K562 (cell line): ENCODE measurements around the gene TTLL8. TPM values are rescaled to one million over a fixed set of nuclear protein-coding genes. Genes with fewer than 3 reads are reported as not detected.

ENCODE experiments used
- ATAC-seq: fragments of 200-7000 bp; cut with Tn5 transposase; 3 replicates; pipeline ENCODE4 v1.9.1; 2020; ENCODE audit warnings: moderate library complexity
- BruUV-seq: library from RNA; stranded (reverse); fragments of 400-500 nt; replicated peaks from 2 replicates; lab custom pipeline; 2021; lab: Mats Ljungman, UMichigan
- CTCF ChIA-PET: fragments of 300-600 bp; formaldehyde crosslinking; extraction: SDS; loops from one replicate; lab custom pipeline; 2021; ENCODE audit warnings: low intra/inter-chr PET ratio; lab: Yijun Ruan, JAX
- POLR2A ChIA-PET: fragments of 300-600, 350-650 bp; sonication (Branson Sonifier 250); formaldehyde crosslinking; extraction: SDS; loops from one replicate; lab custom pipeline; 2021; ENCODE audit warnings: antibody characterized with exemption, inconsistent platforms; lab: Yijun Ruan, JAX
- DNase-seq, 4 experiments: peaks; one replicate each; pipeline versions ENCODE4 v3.0.0 to v3.0.0-alpha.2; 2011 to 2018; ENCODE audit warnings: low spot score in 3 of 4, mixed read lengths in 3 of 4; ENCODE audit errors: extremely low read depth in 1 of 4
- FAIRE-seq: peaks from 2 replicates; lab custom pipeline; 2011; peaks lifted over from hg19 to GRCh38; lab: Jason Lieb, UNC
- H2AFZ ChIP-seq: 2 replicates; pipeline ENCODE4 v1.6.0; 2011; ENCODE audit warnings: low read depth, low read length, control low read depth, inconsistent platforms
- H3K27ac ChIP-seq: fragments of 200-600 bp; 3 replicates; pipeline ENCODE4 v1.8.0; 2011; ENCODE audit warnings: low read depth, mild to moderate bottlenecking, control low read depth, inconsistent platforms, low read length, moderate library complexity, mixed read lengths; ENCODE audit errors: extremely low read depth
- H3K27me3 ChIP-seq, 2 experiments: fragments of 300-600 bp in 1 of 2; 2 replicates in 1 of 2; 3 replicates in 1 of 2; pipeline versions ENCODE4 v1.6.0 to v1.8.0; 2011; ENCODE audit warnings: inconsistent platforms in 2 of 2, low read length in 2 of 2, mild to moderate bottlenecking in 1 of 2, mixed read lengths in 1 of 2, moderate library complexity in 1 of 2; ENCODE audit not compliant: control insufficient read depth in 2 of 2, insufficient read depth in 2 of 2
- H3K36me3 ChIP-seq: fragments of 300-600 bp; 3 replicates; pipeline ENCODE4 v1.8.0; 2011; ENCODE audit warnings: mild to moderate bottlenecking, low read length, inconsistent platforms; ENCODE audit not compliant: control insufficient read depth, insufficient read depth
- H3K4me1 ChIP-seq, 2 experiments: fragments of 200-600 bp in 1 of 2; replicated peaks in 1 of 2; 2 replicates in 1 of 2; 3 replicates in 1 of 2; pipeline versions ENCODE4 v1.5.1 to v1.8.0; 2011; ENCODE audit warnings: inconsistent platforms in 2 of 2, low read length in 2 of 2, mild to moderate bottlenecking in 1 of 2, mixed read lengths in 1 of 2, moderate library complexity in 1 of 2; ENCODE audit not compliant: control insufficient read depth in 2 of 2, insufficient read depth in 2 of 2
- H3K4me2 ChIP-seq: 2 replicates; pipeline ENCODE4 v1.6.1; 2011; ENCODE audit warnings: low read length, control low read depth, inconsistent platforms, mixed read lengths; ENCODE audit not compliant: insufficient read depth
- H3K4me3 ChIP-seq: fragments of 200-600 bp; sonication (generic), shearing (Covaris generic); 2 replicates; pipeline ENCODE4 v1.5.1; 2016; ENCODE audit warnings: control low read depth, inconsistent platforms
- H3K79me2 ChIP-seq: fragments of 200-600 bp; 3 replicates; pipeline ENCODE4 v1.8.0; 2011; ENCODE audit warnings: low read length, inconsistent platforms; ENCODE audit not compliant: control insufficient read depth, insufficient read depth
- H3K9ac ChIP-seq, 2 experiments: 2 replicates each; pipeline versions ENCODE4 v1.6.0 to v1.6.1; 2011; ENCODE audit warnings: low read depth in 2 of 2, low read length in 2 of 2, control low read depth in 1 of 2, inconsistent platforms in 1 of 2, mild to moderate bottlenecking in 1 of 2, mixed read lengths in 1 of 2; ENCODE audit not compliant: insufficient read depth in 1 of 2
- H3K9me1 ChIP-seq: one replicate; pipeline ENCODE4 v1.6.0; 2011; ENCODE audit warnings: inconsistent platforms, mild to moderate bottlenecking, low read length, moderate library complexity; ENCODE audit not compliant: control insufficient read depth, insufficient read depth
- H3K9me3 ChIP-seq: replicated peaks from 2 replicates; pipeline ENCODE4 v1.5.1; 2011; ENCODE audit warnings: low read depth, low read length, inconsistent platforms; ENCODE audit not compliant: control insufficient read depth, insufficient read depth
- H4K20me1 ChIP-seq: replicated peaks from 2 replicates; pipeline ENCODE4 v1.6.1; 2011; ENCODE audit warnings: low read length, inconsistent platforms, mixed read lengths; ENCODE audit not compliant: control insufficient read depth, insufficient read depth
- CCNT2 ChIP-seq: IDR thresholded peaks from 2 replicates; pipeline ENCODE4 v1.6.1; 2011; ENCODE audit warnings: borderline replicate concordance, low read depth, mild to moderate bottlenecking, moderate library complexity, mixed read lengths, low read length; ENCODE audit not compliant: insufficient read length; ENCODE audit errors: extremely low read depth
- HNRNPUL1 ChIP-seq: fragments of 200-400 bp; formaldehyde crosslinking; IDR thresholded peaks from 2 replicates; pipeline ENCODE4 v1.6.1; 2017; ENCODE audit warnings: low read length
- MAZ ChIP-seq, 2 experiments: fragments of 450-650 bp in 1 of 2; sonication (generic) in 1 of 2; formaldehyde crosslinking; IDR thresholded peaks in 1 of 2; conservative IDR thresholded peaks in 1 of 2; 2 replicates each; pipeline versions ENCODE4 v1.4.0 to v1.5.0; 2020; ENCODE audit warnings: mild to moderate bottlenecking in 1 of 2, missing genetic modification reagents in 1 of 2
- MYC ChIP-seq, 2 experiments: fragments of 250-450 bp in 1 of 2; sonication (Bioruptor Pico) in 1 of 2; IDR thresholded peaks; 2 replicates each; pipeline versions ENCODE4 v1.5.1 to v1.6.1; 2012 to 2021; ENCODE audit warnings: low read depth in 2 of 2, borderline replicate concordance in 1 of 2, improper control_type of control experiment in 1 of 2, low read length in 1 of 2, mild to moderate bottlenecking in 1 of 2, moderate library complexity in 1 of 2
- MYNN ChIP-seq, 2 experiments: sonication (generic); formaldehyde crosslinking in 1 of 2; IDR thresholded peaks; 2 replicates each; pipeline versions ENCODE4 v1.5.0 to v1.6.1; 2016 to 2020; ENCODE audit warnings: antibody characterized with exemption in 1 of 2, missing genetic modification reagents in 1 of 2
- RAD21 ChIP-seq, 2 experiments: fragments of 250-450 bp in 1 of 2; fragments of 450-650 bp in 1 of 2; sonication (Bioruptor Pico) in 1 of 2; formaldehyde crosslinking in 1 of 2; IDR thresholded peaks in 1 of 2; conservative IDR thresholded peaks in 1 of 2; 2 replicates each; pipeline versions ENCODE4 v1.4.0 to v1.8.0; 2020 to 2022; ENCODE audit warnings: mild to moderate bottlenecking in 2 of 2, moderate library complexity in 1 of 2
- SMC3 ChIP-seq: conservative IDR thresholded peaks from 2 replicates; pipeline ENCODE4 v1.6.1; 2011; ENCODE audit warnings: low read depth, low read length, improper control_type of control experiment; ENCODE audit not compliant: insufficient read depth
- SRSF1 ChIP-seq: fragments of 200-400 bp; formaldehyde crosslinking; IDR thresholded peaks from 2 replicates; pipeline ENCODE4 v1.6.1; 2017; ENCODE audit warnings: mild to moderate bottlenecking, low read depth, low read length, moderate library complexity
- ZFP36 ChIP-seq: fragments of 150-350 bp; IDR thresholded peaks from 2 replicates; pipeline ENCODE4 v1.6.1; 2018; ENCODE audit warnings: low read length, low read depth; ENCODE audit not compliant: partially characterized antibody
- ZNF124 ChIP-seq: sonication (generic); formaldehyde crosslinking; IDR thresholded peaks from 2 replicates; pipeline ENCODE4 v1.8.1; 2022; ENCODE audit warnings: missing genetic modification reagents
- ZNF311 ChIP-seq: fragments of 250-450 bp; sonication (Bioruptor Pico); IDR thresholded peaks from 2 replicates; pipeline ENCODE4 v1.4.0; 2020; ENCODE audit warnings: mild to moderate bottlenecking, moderate library complexity
- WGBS: fragments of 100-300 bp; shearing (Covaris generic); methylation state at CpG from one replicate; pipeline ENCODE4 v1.1.6; 2016; ENCODE audit warnings: low coverage, mixed read lengths; ENCODE audit not compliant: insufficient coverage; ENCODE audit errors: missing lambda C conversion rate; 5-methylcytosine and 5-hydroxymethylcytosine counted together
- in situ Hi-C: fragments of 300-500 bp; cut with MboI; formaldehyde crosslinking; loops from 4 replicates; pipeline ENCODE4 v1.15.0; 2018; ENCODE audit warnings: inconsistent platforms, mixed read lengths
- intact Hi-C: fragments of 100-400 bp; cut with micrococcal nuclease; formaldehyde crosslinking; loops from 2 replicates; pipeline ENCODE4 v1.14.2; 2022
- polyA plus RNA-seq, 8 experiments: library from polyadenylated mRNA; depleted of rRNA in 4 of 8; stranded (reverse) in 5 of 8; unstranded in 3 of 8; fragments of >200 nt; fragmentation: Nextera tagmentation in 2 of 8; fragmentation: Illumina TruSeq in 1 of 8; extraction: Ambion mirVana in 2 of 8; extraction: Trizol in 1 of 8; gene quantifications; 2 replicates each; pipeline versions ENCODE4 v1.2.1 to v1.2.3, GENCODE V29; 2011 to 2014; ENCODE audit warnings: inconsistent platforms in 1 of 8, missing spikeins in 1 of 8
- total RNA-seq, 7 experiments: library from RNA; depleted of rRNA in 6 of 7; stranded (reverse); fragments of >200 nt in 6 of 7; fragmentation: Illumina TruSeq in 2 of 7; extraction: Trizol in 2 of 7; gene quantifications; 2 replicates each; pipeline versions ENCODE4 v1.2.1 to v1.2.3, GENCODE V29; 2011 to 2021; ENCODE audit warnings: low replicate concordance in 1 of 7
- TF ChIP-seq, protein P1 (sequence below): fragments of 200-800 bp; sonication (Bioruptor generic); IDR thresholded peaks from 2 replicates; pipeline ENCODE4 v1.6.1; 2017; ENCODE audit warnings: missing genetic modification characterization, missing compliant biosample characterization

TTLL8 gene
- total and polyA plus RNA-seq, 9 of the 15 experiments (the other 6 are each of a cell fraction or from before 2014, with no cell fraction given), result not detected

DNA sequence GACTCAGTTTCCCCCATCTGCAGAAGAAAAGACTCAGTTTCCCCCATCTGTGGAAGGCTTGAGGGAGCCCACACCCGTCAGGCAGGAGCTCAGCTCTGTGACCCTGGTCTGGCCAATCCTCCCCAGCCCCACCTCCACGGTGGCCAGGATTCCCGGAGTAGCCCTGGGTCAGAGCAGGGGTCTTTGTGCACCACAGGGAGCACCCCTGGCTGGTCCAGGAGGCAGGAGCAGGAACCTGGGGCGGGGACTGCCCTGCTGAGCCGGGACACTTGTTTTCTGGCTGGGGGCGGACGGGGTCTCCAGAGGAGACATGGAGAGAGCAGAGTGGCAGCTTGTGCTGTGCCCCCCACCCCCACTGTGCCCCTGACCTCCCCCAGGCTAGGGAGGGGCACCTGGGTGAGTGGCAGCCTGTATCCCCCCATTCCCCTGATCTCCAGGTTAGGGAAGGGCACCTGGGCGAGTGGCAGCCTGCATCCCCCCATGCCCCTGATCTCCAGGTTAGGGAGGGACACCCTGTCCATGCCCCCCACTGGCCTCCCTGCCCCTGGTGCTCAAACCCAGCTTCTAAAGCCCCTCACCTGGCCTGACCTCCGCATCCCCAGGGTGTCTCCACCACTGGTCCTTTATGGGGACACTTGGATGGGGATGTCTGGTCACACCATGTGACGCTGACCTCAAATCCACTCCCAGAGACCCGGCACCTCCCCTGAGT is 64.3 kb downstream of the TTLL8 start (continued):
- no peak for TF ChIP-seq ZNF311 (CRISPR knock-in tag)
- TF ChIP-seq ZFP36, result no peak
- TF ChIP-seq, all 486 proteins: peak for 0

DNA sequence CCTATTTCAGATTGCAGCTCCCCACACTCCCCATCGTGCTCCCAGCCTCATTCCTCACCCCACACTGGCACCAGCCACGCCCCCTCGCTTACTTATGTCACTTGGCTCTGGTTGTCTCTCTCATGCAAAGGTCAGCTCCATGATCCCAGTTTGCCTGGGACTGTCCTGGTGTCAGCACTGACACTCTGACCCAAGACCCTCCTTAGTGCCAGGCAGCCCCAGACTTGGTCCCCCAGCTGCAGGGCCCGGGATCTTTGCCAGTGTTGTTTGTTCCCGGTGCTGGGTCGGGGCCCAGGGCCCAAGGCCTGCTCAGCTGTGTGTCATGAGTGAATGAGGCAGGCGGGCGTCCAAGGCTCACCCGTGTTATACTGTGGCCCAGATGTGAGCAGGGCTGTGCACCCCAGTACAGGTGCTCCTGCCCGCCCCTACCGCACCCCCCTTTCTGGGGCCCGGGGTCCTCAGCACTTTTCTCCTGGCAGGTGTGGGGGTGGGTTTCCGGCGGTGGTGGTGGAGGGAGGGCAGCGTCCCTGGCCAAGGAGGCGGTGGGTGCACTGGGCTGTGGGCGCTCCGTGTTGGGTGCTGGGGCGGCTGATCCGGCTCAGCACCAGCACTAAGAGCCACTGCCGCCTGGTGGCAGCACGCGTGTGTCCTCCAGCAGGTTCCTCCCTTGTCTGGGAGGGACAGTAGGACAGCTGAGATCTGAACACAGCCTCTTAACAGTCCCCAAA is 65.0 kb downstream of the TTLL8 start:
- ATAC-seq (peak; percentile 97), DNase-seq (peak; percentile 49 to 65 (median 54)), FAIRE-seq (peak; percentile 75)
- no peaks in the 10 kb centered on the region for H3K79me2 ChIP-seq
- no peak overlapping the region for H3K4me3 ChIP-seq
- no TSS peak for BruUV-seq
- in situ Hi-C loops (loop anchor here (5.0 kb wide), 1 partner anchor 61 kb away; no protein-coding TSS in a partner anchor), intact Hi-C loops (loop anchor here (1.0 kb wide), 1 partner anchor 37 kb away; no protein-coding TSS in a partner anchor)
- CTCF ChIA-PET, result interaction anchor here (0.8 kb wide), 1 partner anchor 226 kb away, joined by 3 read pairs; no protein-coding TSS in a partner anchor
- peaks cover 3% of the 10 kb centered on the region; the same call in 1 of the 2 replicates for H3K9me3 ChIP-seq
- H3K4me2 ChIP-seq, result no peak overlapping the region
- H2AFZ ChIP-seq, result peak overlapping the region; percentile 14; the same call in 1 of the 2 replicates
- WGBS, result 44% methylated on average over 13 of the region's 23 CpGs
- POLR2A ChIA-PET, result no interaction called here
- H3K36me3 ChIP-seq, result no peaks in the 10 kb centered on the region
- no peak overlapping the region for H3K27ac ChIP-seq
- no peaks in the 10 kb centered on the region for H3K9me1 ChIP-seq
- H3K27me3 ChIP-seq, result no peaks in the 10 kb centered on the region
- H3K9ac ChIP-seq, result no peak overlapping the region
- H4K20me1 ChIP-seq, result no peaks in the 10 kb centered on the region
- H3K4me1 ChIP-seq, result peaks cover 0 to 49% of the 10 kb centered on the region in 2 experiments; a peak in 3 of 5 replicates
- TF ChIP-seq MYC (IDR thresholded peaks at IDR 0.05; ENCODE audit: low read depth, low read length) (no peak), MYC (CRISPR knock-in tag; IDR thresholded peaks at IDR 0.05; ENCODE audit: borderline replicate concordance, low read depth) (no peak), MYNN (IDR thresholded peaks at IDR 0.05) (no peak), MYNN (CRISPR knock-in tag; IDR thresholded peaks at IDR 0.05) (no peak), ZNF124 (CRISPR knock-in tag) (no peak), RAD21 (CRISPR knock-in tag; conservative IDR thresholded peaks at IDR 0.05 in 1 of 2, IDR thresholded peaks at IDR 0.05 in 1 of 2) (peak; percentile 52 to 67), HNRNPUL1 (no peak), SRSF1 (no peak), MAZ (CRISPR knock-in tag; conservative IDR thresholded peaks at IDR 0.05 in 1 of 2, IDR thresholded peaks at IDR 0.05 in 1 of 2) (peak in 1 of 2 experiments; percentile 44; a peak in 2 of 4 replicates), CCNT2 (no peak), SMC3 (peak; percentile 54; the same call in 1 of the 2 replicates)
- TF ChIP-seq, protein P1, sequence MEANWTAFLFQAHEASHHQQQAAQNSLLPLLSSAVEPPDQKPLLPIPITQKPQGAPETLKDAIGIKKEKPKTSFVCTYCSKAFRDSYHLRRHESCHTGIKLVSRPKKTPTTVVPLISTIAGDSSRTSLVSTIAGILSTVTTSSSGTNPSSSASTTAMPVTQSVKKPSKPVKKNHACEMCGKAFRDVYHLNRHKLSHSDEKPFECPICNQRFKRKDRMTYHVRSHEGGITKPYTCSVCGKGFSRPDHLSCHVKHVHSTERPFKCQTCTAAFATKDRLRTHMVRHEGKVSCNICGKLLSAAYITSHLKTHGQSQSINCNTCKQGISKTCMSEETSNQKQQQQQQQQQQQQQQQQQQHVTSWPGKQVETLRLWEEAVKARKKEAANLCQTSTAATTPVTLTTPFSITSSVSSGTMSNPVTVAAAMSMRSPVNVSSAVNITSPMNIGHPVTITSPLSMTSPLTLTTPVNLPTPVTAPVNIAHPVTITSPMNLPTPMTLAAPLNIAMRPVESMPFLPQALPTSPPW (CRISPR knock-in tag), result 0 out of 2 replicates have a peak, but pooled peaks have one; percentile 26
